Ovary (tissue), 9 donors: ENCODE results near the gene DPM1. TPM values are rescaled to one million over a fixed set of nuclear protein-coding genes. Genes with fewer than 3 reads are reported as not detected.
A peak's percentile ranks its signal among the peaks of the same experiment; 100 is the strongest.

Experiments
- DNase-seq, 5 donors: peaks; one replicate each; pipeline ENCODE4 v3.0.0-alpha.2; 2019 to 2020
- H3K27ac ChIP-seq, 2 donors: fragments of 200-600 bp; one replicate each; pipeline versions ENCODE4 v1.5.1 to v1.8.0; 2019 to 2022
- H3K27me3 ChIP-seq: fragments of 200-600 bp; one replicate; pipeline ENCODE4 v1.8.0; 2022
- H3K36me3 ChIP-seq: fragments of 200-600 bp; sonication (generic); one replicate; pipeline ENCODE4 v1.5.1; 2019
- H3K4me1 ChIP-seq: one replicate; pipeline ENCODE4 v1.8.1; 2013; ENCODE audit warnings: mild to moderate bottlenecking, moderate library complexity; ENCODE audit not compliant: insufficient read depth
- H3K4me3 ChIP-seq: fragments of 200-600 bp; sonication (generic); one replicate; pipeline ENCODE4 v1.5.1; 2017
- H3K9me3 ChIP-seq, 2 donors: fragments of 200-600 bp in 1 of 2; sonication (generic) in 1 of 2; one replicate each; pipeline versions ENCODE4 v1.5.1 to v1.8.1; 2013 to 2019; ENCODE audit warnings: mild to moderate bottlenecking in 1 of 2, moderate library complexity in 1 of 2
- EP300 ChIP-seq: sonication (generic); formaldehyde crosslinking; IDR thresholded peaks from one replicate; pipeline ENCODE4 v1.6.1; 2017; ENCODE audit warnings: antibody characterized with exemption
- POLR2A ChIP-seq: fragments of 450-650 bp; IDR thresholded peaks from one replicate; pipeline ENCODE4 v1.6.1; 2017; ENCODE audit warnings: antibody characterized with exemption, mild to moderate bottlenecking, moderate library complexity
- WGBS, 3 donors: extraction: QIAGEN DNeasy Blood & Tissue Kit in 1 of 3; methylation state at CpG; one replicate each; pipeline versions ENCODE4 v1.1.5 to v1.1.7; 2013 to 2017; 5-methylcytosine and 5-hydroxymethylcytosine counted together
- intact Hi-C, 4 donors: fragments of 100-400 bp; cut with DNase I; formaldehyde crosslinking; loops; one replicate each; pipeline versions ENCODE4 v1.11.0 to v1.15.1; 2022 to 2023
- polyA plus RNA-seq, 2 donors: library from polyadenylated mRNA; stranded (reverse); fragments of 200-250 nt in 1 of 2; fragments of 350-450 nt in 1 of 2; fragmentation: Illumina TruSeq in 1 of 2; extraction: RNeasy Lipid Tissue Mini Kit (QIAGEN cat#74804) in 1 of 2; gene quantifications; one replicate each; pipeline ENCODE4 v1.2.3, GENCODE V29; 2013 to 2014
- total RNA-seq, 7 donors: library from RNA; depleted of rRNA in 2 of 7; stranded (reverse); fragments of >200 nt in 2 of 7; fragmentation: NEBNext Ultra II Directional in 3 of 7; extraction: Animal tissue kit (Norgen Biotek cat#: 25700) in 3 of 7; gene quantifications; one replicate each; pipeline versions ENCODE4 v1.1.0 to v1.2.4, GENCODE V29; 2016 to 2023
- TF ChIP-seq, protein P1 (sequence below), 3 donors: fragments of 450-650 bp in 2 of 3; fragments of 200-600 bp in 1 of 3; IDR thresholded peaks; one replicate each; pipeline versions ENCODE4 v1.5.1 to v1.8.0; 2016 to 2022; ENCODE audit warnings: antibody characterized with exemption in 3 of 3, mild to moderate bottlenecking in 1 of 3
- donor health status: DM: no; HTN: no; CAD: no; lungs with moderate emphysema.
- donor health status: DM: no; HTN: no; CAD: no.
- donor health status: Bipolar disorder and iron deficiency.
- donor health status: DM: yes; HTN: yes; CAD: no.
- donor health status: DM: no; HTN: no; CAD: no.
- donor health status: DM: yes; HTN: yes; CAD: no.

Gene DPM1
- total and polyA plus RNA-seq, 9 donors, result 31.1 to 53.8 (median 38.1) TPM

DNA sequence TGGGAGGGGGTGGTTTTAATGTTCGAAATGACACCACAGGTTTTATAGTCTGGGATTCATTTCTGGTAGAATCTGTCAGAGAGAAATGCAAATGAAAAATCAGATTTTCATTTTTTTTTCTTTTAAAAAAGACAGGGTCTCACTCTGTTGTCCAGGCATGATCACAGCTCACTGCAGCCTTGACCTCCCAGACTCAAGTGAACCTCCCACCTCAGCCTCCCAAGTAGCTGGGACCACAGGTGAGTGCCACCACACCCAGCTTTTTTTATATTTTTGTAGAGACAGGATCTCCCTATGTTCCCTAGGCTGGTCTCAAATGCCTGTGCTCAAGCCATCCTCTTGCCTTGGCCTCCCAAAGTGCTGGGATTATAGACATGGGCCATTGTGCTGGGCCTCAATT lies 24.7 kb downstream of the DPM1 start:
- no peaks in the 10 kb centered on the region for H3K27me3 ChIP-seq
- no peaks in the 10 kb centered on the region for H3K9me3 ChIP-seq
- WGBS, 3 donors, result 71 to 84% (median 73%) methylated on average over 1 of the region's 1 CpG
- peaks cover 8% of the 10 kb centered on the region for H3K4me1 ChIP-seq
- H3K27ac ChIP-seq, result no peak overlapping the region
- no peak for DNase-seq
- H3K36me3 ChIP-seq, result no peaks in the 10 kb centered on the region
- no peak overlapping the region for H3K4me3 ChIP-seq
- intact Hi-C loops, result no loop called here
- TF ChIP-seq POLR2A, result no peak
- no peak for TF ChIP-seq EP300
- TF ChIP-seq, protein P1, sequence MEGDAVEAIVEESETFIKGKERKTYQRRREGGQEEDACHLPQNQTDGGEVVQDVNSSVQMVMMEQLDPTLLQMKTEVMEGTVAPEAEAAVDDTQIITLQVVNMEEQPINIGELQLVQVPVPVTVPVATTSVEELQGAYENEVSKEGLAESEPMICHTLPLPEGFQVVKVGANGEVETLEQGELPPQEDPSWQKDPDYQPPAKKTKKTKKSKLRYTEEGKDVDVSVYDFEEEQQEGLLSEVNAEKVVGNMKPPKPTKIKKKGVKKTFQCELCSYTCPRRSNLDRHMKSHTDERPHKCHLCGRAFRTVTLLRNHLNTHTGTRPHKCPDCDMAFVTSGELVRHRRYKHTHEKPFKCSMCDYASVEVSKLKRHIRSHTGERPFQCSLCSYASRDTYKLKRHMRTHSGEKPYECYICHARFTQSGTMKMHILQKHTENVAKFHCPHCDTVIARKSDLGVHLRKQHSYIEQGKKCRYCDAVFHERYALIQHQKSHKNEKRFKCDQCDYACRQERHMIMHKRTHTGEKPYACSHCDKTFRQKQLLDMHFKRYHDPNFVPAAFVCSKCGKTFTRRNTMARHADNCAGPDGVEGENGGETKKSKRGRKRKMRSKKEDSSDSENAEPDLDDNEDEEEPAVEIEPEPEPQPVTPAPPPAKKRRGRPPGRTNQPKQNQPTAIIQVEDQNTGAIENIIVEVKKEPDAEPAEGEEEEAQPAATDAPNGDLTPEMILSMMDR (IDR thresholded peaks at IDR 0.05), result no peak

DNA sequence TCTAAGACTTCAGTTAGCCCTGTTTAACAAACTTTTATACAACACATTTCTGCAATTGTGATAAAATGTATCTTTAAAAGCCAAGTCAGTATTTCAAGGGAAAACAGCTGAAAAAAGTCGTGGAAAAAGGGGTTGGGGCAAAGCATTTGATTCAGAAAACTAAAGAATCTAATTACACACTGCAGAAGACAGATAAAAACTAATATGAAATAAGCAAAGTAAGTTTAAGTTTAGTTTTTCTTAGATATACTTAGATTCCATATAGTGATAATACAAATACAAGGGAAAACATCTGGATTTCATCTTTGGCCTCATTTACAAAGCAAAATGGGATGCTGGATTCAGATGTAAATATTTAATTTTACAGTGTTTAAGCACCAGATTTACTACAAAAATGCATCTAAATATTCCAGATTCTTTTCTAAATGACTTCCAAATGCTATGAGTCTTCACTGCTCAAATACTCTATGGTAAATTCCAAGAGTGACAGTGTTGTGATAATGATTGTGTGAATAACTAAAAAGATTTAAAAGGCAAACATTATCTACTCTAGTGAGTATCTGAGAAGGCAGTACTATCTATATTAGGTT lies 25.5 kb downstream of the DPM1 start:
- Histone ChIP-seq H3K4me1 (peaks cover 10% of the 10 kb centered on the region), H3K4me3 (no peak overlapping the region), H3K9me3 (no peaks in the 10 kb centered on the region), H3K27ac (peak overlapping the region in 1 of 2 donors; percentile 98), H3K27me3 (no peaks in the 10 kb centered on the region), H3K36me3 (no peaks in the 10 kb centered on the region)
- TF ChIP-seq, protein P1 (IDR thresholded peaks at IDR 0.05), result no peak
- TF ChIP-seq POLR2A (no peak), EP300 (no peak)
- 12 to 18% (median 13%) methylated on average over 1 of the region's 1 CpG for WGBS, 3 donors
- intact Hi-C loops, result no loop called here
- no peak for DNase-seq

DNA sequence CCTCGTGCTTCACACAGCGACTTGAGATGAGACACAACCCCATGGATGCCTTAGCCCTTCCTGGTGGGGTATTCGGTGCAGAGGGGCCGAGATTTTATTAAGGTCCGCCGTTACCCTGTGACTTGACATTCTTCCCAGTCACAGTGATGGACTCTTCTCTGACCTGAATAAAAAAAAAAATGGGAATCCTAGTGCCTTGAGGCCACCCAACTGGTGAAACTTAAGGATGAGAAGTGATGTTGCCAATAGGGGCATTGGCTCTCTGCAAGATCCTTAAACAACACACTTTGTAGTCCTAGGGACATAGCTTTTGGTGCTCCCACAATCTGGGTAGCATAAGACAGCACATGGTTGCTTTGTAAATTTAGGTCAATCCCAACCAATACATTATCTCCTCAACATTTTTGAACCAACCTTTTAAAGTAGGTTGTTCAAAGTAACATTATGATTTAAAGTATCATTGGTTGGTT lies 26.3 kb downstream of the DPM1 start:
- H3K4me1 ChIP-seq, result peaks cover 10% of the 10 kb centered on the region
- intact Hi-C loops, result no loop called here
- WGBS, 3 donors, result 23 to 43% (median 27%) methylated on average over 6 of the region's 6 CpGs
- H3K36me3 ChIP-seq, result no peaks in the 10 kb centered on the region
- peak overlapping the region; percentile 87 to 98 for H3K27ac ChIP-seq
- TF ChIP-seq, protein P1 (IDR thresholded peaks at IDR 0.05), result no peak
- TF ChIP-seq POLR2A, result no peak
- no peak for TF ChIP-seq EP300
- peak overlapping the region; percentile 92 for H3K4me3 ChIP-seq
- DNase-seq, result no peak
- no peaks in the 10 kb centered on the region for H3K27me3 ChIP-seq
- no peaks in the 10 kb centered on the region for H3K9me3 ChIP-seq

DNA sequence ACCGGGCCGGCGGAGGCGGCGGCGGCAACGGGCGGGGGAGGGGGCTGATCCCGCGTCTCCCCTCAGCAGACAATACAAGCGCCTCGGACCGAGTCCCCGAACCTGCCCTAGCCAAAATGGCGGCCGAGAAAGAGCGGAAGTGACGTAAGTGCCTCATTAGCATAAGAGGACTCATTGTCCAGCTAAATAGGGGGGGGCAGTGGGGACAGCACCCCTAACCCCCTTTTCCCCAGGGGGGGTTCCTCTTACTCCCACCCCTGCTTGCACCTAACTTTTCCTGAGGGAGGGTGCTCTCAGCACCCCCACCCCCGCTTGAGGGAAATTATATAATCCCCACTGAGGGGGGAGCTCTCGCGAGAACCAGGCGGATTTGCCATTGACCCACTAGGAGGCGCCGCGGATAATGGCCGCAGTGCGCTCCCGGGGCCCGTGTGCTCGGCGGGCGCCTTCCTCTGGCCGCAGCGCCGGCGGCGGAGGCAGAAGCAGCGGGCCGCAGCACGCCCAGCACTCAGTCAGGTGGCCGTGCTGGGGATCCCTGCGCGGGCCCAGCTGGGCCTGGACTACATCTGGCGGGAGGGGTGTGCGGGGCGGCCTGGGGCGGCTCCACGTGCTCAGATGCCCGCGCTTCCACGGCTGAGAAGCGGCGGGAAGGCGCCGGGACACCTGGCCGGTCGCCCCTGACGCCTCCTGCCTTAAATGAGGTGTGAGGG lies 26.9 kb downstream of the DPM1 start, which contains the start of gene ADNP:
ADNP (minus strand) TSS at position 132 of the 710 bp plus-strand sequence. CDS start 27,441 bp downstream, outside the sequence.
- Histone ChIP-seq H3K27ac (peak within 1 kb of the TSS; percentile 87 to 98), H3K4me3 (peak within 1 kb of the TSS; percentile 92), H3K27me3 (no peaks in the 10 kb centered on the region), H3K9me3 (no peaks in the 10 kb centered on the region), H3K4me1 (peaks cover 10% of the 10 kb centered on the region), H3K36me3 (no peaks in the 10 kb centered on the region)
- intact Hi-C loops, result loop anchor here in 3 of 4 donors (2.0 kb wide), 2 partner anchors 137 to 139 kb away; partner anchors contain the start of gene BCAS4 (in 2 of the 3)
- DNase-seq, result peak; percentile 93 to 95 (median 94)
- WGBS, 3 donors, result 1% methylated on average over 48 to 58 of the region's 58 CpGs
- TF ChIP-seq, protein P1 (IDR thresholded peaks at IDR 0.05), result peak; percentile 80 to 96 (median 96)
- TF ChIP-seq POLR2A (peak; percentile 52), EP300 (peak; percentile 6)
